Mesendoderm (in vitro differentiated cells): ENCODE data around the gene RALBP1.
A peak's percentile ranks its signal among the peaks of the same experiment; 100 is the strongest.

Experiments
- DNase-seq: peaks from one replicate; pipeline ENCODE4 v3.0.0; 2013
- H2AK5ac ChIP-seq: 2 replicates; pipeline ENCODE4 v1.6.1; 2013; ENCODE audit warnings: low read length, inconsistent platforms
- H2BK120ac ChIP-seq: 2 replicates; pipeline ENCODE4 v1.6.1; 2013; ENCODE audit warnings: low read depth, mild to moderate bottlenecking, low read length, moderate library complexity, mixed read lengths
- H2BK15ac ChIP-seq: replicated peaks from 2 replicates; pipeline ENCODE4 v1.6.1; 2013; ENCODE audit warnings: low read depth, mild to moderate bottlenecking, moderate library complexity
- H2BK5ac ChIP-seq: 2 replicates; pipeline ENCODE4 v1.6.1; 2013; ENCODE audit warnings: low read length, inconsistent platforms
- H3K18ac ChIP-seq: 2 replicates; pipeline ENCODE4 v1.6.1; 2013; ENCODE audit warnings: mild to moderate bottlenecking, low read length, mixed read lengths
- H3K23ac ChIP-seq: one replicate; pipeline ENCODE4 v1.6.1; 2013; ENCODE audit warnings: low read length
- H3K27ac ChIP-seq: 2 replicates; pipeline ENCODE4 v1.5.1; 2013; ENCODE audit warnings: low read depth, mild to moderate bottlenecking, inconsistent platforms, low read length, moderate library complexity
- H3K27me3 ChIP-seq: 2 replicates; pipeline ENCODE4 v1.6.1; 2013; ENCODE audit warnings: low read length, control low read depth, mild to moderate bottlenecking, inconsistent platforms; ENCODE audit not compliant: insufficient read depth, poor library complexity
- H3K36me3 ChIP-seq: 2 replicates; pipeline ENCODE4 v1.6.1; 2013; ENCODE audit warnings: low read length, inconsistent platforms; ENCODE audit not compliant: control insufficient read depth, insufficient read depth
- H3K4ac ChIP-seq: one replicate; pipeline ENCODE4 v1.6.1; 2013; ENCODE audit warnings: low read depth, mild to moderate bottlenecking, low read length, moderate library complexity
- H3K4me1 ChIP-seq: 2 replicates; pipeline ENCODE4 v1.6.1; 2013; ENCODE audit warnings: low read depth, low read length, inconsistent platforms; ENCODE audit not compliant: control insufficient read depth
- H3K4me2 ChIP-seq: 2 replicates; pipeline ENCODE4 v1.6.1; 2013; ENCODE audit warnings: low read length
- H3K4me3 ChIP-seq: 2 replicates; pipeline ENCODE4 v1.5.1; 2013; ENCODE audit warnings: mild to moderate bottlenecking, low read length
- H3K56ac ChIP-seq: one replicate; pipeline ENCODE4 v1.6.1; 2013; ENCODE audit warnings: low read length
- H3K79me1 ChIP-seq: 2 replicates; pipeline ENCODE4 v1.6.1; 2013; ENCODE audit warnings: low read length, inconsistent platforms
- H3K79me2 ChIP-seq: 2 replicates; pipeline ENCODE4 v1.6.1; 2013; ENCODE audit warnings: mild to moderate bottlenecking, low read length; ENCODE audit not compliant: control insufficient read depth, insufficient read depth
- H3K9ac ChIP-seq: 2 replicates; pipeline ENCODE4 v1.6.1; 2013; ENCODE audit warnings: low read length, inconsistent platforms
- H4K5ac ChIP-seq: one replicate; pipeline ENCODE4 v1.6.1; 2013; ENCODE audit warnings: low read length
- H4K8ac ChIP-seq: one replicate; pipeline ENCODE4 v1.6.1; 2013; ENCODE audit warnings: low read depth, mild to moderate bottlenecking, control low read depth, low read length, moderate library complexity
- WGBS: extraction: QIAGEN DNeasy Blood & Tissue Kit; methylation state at CpG from one replicate; pipeline ENCODE4 v1.1.7; 2013; ENCODE audit warnings: low lambda C conversion rate, missing lambda C conversion rate; ENCODE audit not compliant: insufficient coverage; ENCODE audit errors: extremely low coverage; 5-methylcytosine and 5-hydroxymethylcytosine counted together

RALBP1 gene

GRCh38 chr18:9574473-9575115 lies 99.3 kb downstream of the RALBP1 start:
- H3K27ac ChIP-seq, result no peak overlapping the region
- no peak overlapping the region for H4K5ac ChIP-seq
- no peak overlapping the region for H2AK5ac ChIP-seq
- H2BK15ac ChIP-seq, result no peak overlapping the region
- H2BK5ac ChIP-seq, result no peak overlapping the region
- no peaks in the 10 kb centered on the region for H3K79me1 ChIP-seq
- no peaks in the 10 kb centered on the region for H3K79me2 ChIP-seq
- no peak overlapping the region for H3K18ac ChIP-seq
- DNase-seq, result peak; percentile 5
- no peaks in the 10 kb centered on the region for H3K27me3 ChIP-seq
- H3K36me3 ChIP-seq, result peaks cover 2% of the 10 kb centered on the region
- no peak overlapping the region for H3K23ac ChIP-seq
- H3K4me2 ChIP-seq, result no peak overlapping the region
- H2BK120ac ChIP-seq, result no peak overlapping the region
- H3K56ac ChIP-seq, result no peak overlapping the region
- H3K4me1 ChIP-seq, result peaks cover 5% of the 10 kb centered on the region
- H4K8ac ChIP-seq, result no peak overlapping the region
- no peak overlapping the region for H3K9ac ChIP-seq
- H3K4ac ChIP-seq, result no peak overlapping the region
- WGBS, result no CpG with 5 or more reads among the region's 7 CpGs
- H3K4me3 ChIP-seq, result no peak overlapping the region

GRCh38 chr18:9575558-9575957 lies 100.2 kb downstream of the RALBP1 start:
- no peak overlapping the region for H3K9ac ChIP-seq
- no peaks in the 10 kb centered on the region for H3K79me1 ChIP-seq
- H3K4me2 ChIP-seq, result no peak overlapping the region
- peak; percentile 75 for DNase-seq
- H4K8ac ChIP-seq, result no peak overlapping the region
- H2AK5ac ChIP-seq, result no peak overlapping the region
- H3K18ac ChIP-seq, result no peak overlapping the region
- peaks cover 5% of the 10 kb centered on the region for H3K4me1 ChIP-seq
- H3K36me3 ChIP-seq, result peaks cover under 1% of the 10 kb centered on the region
- H4K5ac ChIP-seq, result no peak overlapping the region
- H3K56ac ChIP-seq, result no peak overlapping the region
- H3K4ac ChIP-seq, result no peak overlapping the region
- WGBS, result no CpG with 5 or more reads among the region's 5 CpGs
- no peaks in the 10 kb centered on the region for H3K79me2 ChIP-seq
- H3K4me3 ChIP-seq, result no peak overlapping the region
- no peak overlapping the region for H2BK5ac ChIP-seq
- H3K27ac ChIP-seq, result no peak overlapping the region
- H3K23ac ChIP-seq, result no peak overlapping the region
- no peaks in the 10 kb centered on the region for H3K27me3 ChIP-seq
- no peak overlapping the region for H2BK15ac ChIP-seq
- no peak overlapping the region for H2BK120ac ChIP-seq

GRCh38 chr18:9577361-9577760 lies 102.0 kb downstream of the RALBP1 start:
- H3K4me3 ChIP-seq, result no peak overlapping the region
- no peak overlapping the region for H3K4me2 ChIP-seq
- H3K36me3 ChIP-seq, result peaks cover 2% of the 10 kb centered on the region
- H3K4me1 ChIP-seq, result peaks cover 5% of the 10 kb centered on the region
- no peak overlapping the region for H2AK5ac ChIP-seq
- H3K56ac ChIP-seq, result peak overlapping the region; percentile 11
- peaks cover 2% of the 10 kb centered on the region for H3K79me1 ChIP-seq
- no peak overlapping the region for H3K23ac ChIP-seq
- peak; percentile 36 for DNase-seq
- no peak overlapping the region for H3K27ac ChIP-seq
- no peak overlapping the region for H4K5ac ChIP-seq
- no peak overlapping the region for H2BK120ac ChIP-seq
- H4K8ac ChIP-seq, result no peak overlapping the region
- no peak overlapping the region for H3K4ac ChIP-seq
- no peak overlapping the region for H2BK5ac ChIP-seq
- H3K18ac ChIP-seq, result no peak overlapping the region
- WGBS, result no CpG with 5 or more reads among the region's 9 CpGs
- H2BK15ac ChIP-seq, result no peak overlapping the region
- no peaks in the 10 kb centered on the region for H3K27me3 ChIP-seq
- H3K9ac ChIP-seq, result no peak overlapping the region
- H3K79me2 ChIP-seq, result no peaks in the 10 kb centered on the region

GRCh38 chr18:9578306-9578705 lies 103.0 kb downstream of the RALBP1 start:
- Histone ChIP-seq H3K23ac (no peak overlapping the region), H3K4me3 (no peak overlapping the region), H4K5ac (no peak overlapping the region), H2BK15ac (no peak overlapping the region), H2BK120ac (no peak overlapping the region), H3K56ac (no peak overlapping the region), H3K18ac (no peak overlapping the region), H2AK5ac (no peak overlapping the region), H3K79me1 (peaks cover 2% of the 10 kb centered on the region), H3K27ac (no peak overlapping the region), H3K79me2 (no peaks in the 10 kb centered on the region), H3K36me3 (peaks cover 2% of the 10 kb centered on the region), H2BK5ac (no peak overlapping the region), H3K27me3 (no peaks in the 10 kb centered on the region), H3K4me2 (no peak overlapping the region), H3K9ac (no peak overlapping the region), H3K4ac (no peak overlapping the region), H3K4me1 (peaks cover 5% of the 10 kb centered on the region), H4K8ac (no peak overlapping the region)
- DNase-seq, result peak; percentile 38

GRCh38 chr18:9581667-9582066 lies 106.4 kb downstream of the RALBP1 start:
- Histone ChIP-seq H2BK120ac (no peak overlapping the region), H4K8ac (no peak overlapping the region), H3K4me1 (no peaks in the 10 kb centered on the region), H3K27ac (no peak overlapping the region), H2BK15ac (no peak overlapping the region), H3K4me3 (no peak overlapping the region), H2AK5ac (no peak overlapping the region), H3K4me2 (no peak overlapping the region), H3K4ac (no peak overlapping the region), H3K9ac (no peak overlapping the region), H3K27me3 (no peaks in the 10 kb centered on the region), H2BK5ac (no peak overlapping the region), H3K23ac (no peak overlapping the region), H3K56ac (no peak overlapping the region), H4K5ac (no peak overlapping the region), H3K79me1 (peaks cover 2% of the 10 kb centered on the region), H3K36me3 (peaks cover 2% of the 10 kb centered on the region), H3K18ac (no peak overlapping the region), H3K79me2 (no peaks in the 10 kb centered on the region)
- WGBS, result no CpG with 5 or more reads among the region's 7 CpGs
- DNase-seq, result no peak

GRCh38 chr18:9586814-9587213 lies 111.5 kb downstream of the RALBP1 start:
- DNase-seq, result no peak
- no peak overlapping the region for H2BK5ac ChIP-seq
- no peak overlapping the region for H3K4ac ChIP-seq
- no peak overlapping the region for H3K18ac ChIP-seq
- H2AK5ac ChIP-seq, result no peak overlapping the region
- H3K79me2 ChIP-seq, result no peaks in the 10 kb centered on the region
- H3K4me1 ChIP-seq, result no peaks in the 10 kb centered on the region
- H4K8ac ChIP-seq, result no peak overlapping the region
- H3K27me3 ChIP-seq, result no peaks in the 10 kb centered on the region
- no peak overlapping the region for H3K23ac ChIP-seq
- no peaks in the 10 kb centered on the region for H3K36me3 ChIP-seq
- no CpG with 5 or more reads among the region's 3 CpGs for WGBS
- H3K4me3 ChIP-seq, result no peak overlapping the region
- no peak overlapping the region for H3K4me2 ChIP-seq
- H2BK120ac ChIP-seq, result no peak overlapping the region
- no peak overlapping the region for H2BK15ac ChIP-seq
- H3K9ac ChIP-seq, result no peak overlapping the region
- H4K5ac ChIP-seq, result no peak overlapping the region
- H3K27ac ChIP-seq, result no peak overlapping the region
- H3K79me1 ChIP-seq, result no peaks in the 10 kb centered on the region
- H3K56ac ChIP-seq, result no peak overlapping the region
